ENCODE results near the gene ERC2.

DNA sequence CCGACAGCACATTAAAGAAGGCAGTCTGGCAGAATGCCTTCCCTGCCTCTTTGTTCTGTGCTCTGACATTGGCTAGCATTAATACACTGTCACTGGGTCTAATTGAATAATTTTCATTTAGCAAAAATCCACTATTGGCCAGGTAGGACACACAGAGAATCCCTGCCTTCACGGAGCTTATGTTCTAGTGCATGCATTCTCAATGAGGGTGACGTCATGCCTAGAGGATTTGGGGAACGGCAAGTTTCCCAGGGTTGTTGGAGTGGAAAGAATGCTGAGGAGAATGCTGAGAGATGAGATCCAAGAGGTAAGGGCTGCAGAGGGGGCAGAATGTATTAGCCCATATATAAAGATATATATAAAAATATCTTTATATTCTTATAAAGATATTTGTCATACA, 284.7 kb downstream of the ERC2 start:
- no peak for TF ChIP-seq EZH2 (IDR thresholded peaks at IDR 0.05; ENCODE audit: borderline replicate concordance, low read length)
- TF ChIP-seq CTCF (IDR thresholded peaks at IDR 0.05; ENCODE audit: low read length), result no peak
